Stomach (tissue), 9 donors: Measurements from ENCODE around the gene ZMYND8. TPM values are rescaled to one million over a fixed set of nuclear protein-coding genes. Genes with fewer than 3 reads are reported as not detected.

Experiments used
- DNase-seq, 2 donors: peaks; one replicate each; pipeline versions ENCODE4 v3.0.0 to v3.0.0-alpha.2; 2013 to 2019
- H3K27ac ChIP-seq, 5 donors: fragments of 200-600 bp in 4 of 5; sonication (generic) in 4 of 5; one replicate each; pipeline ENCODE4 v1.5.1; 2013 to 2019; ENCODE audit warnings: mild to moderate bottlenecking in 1 of 5, moderate library complexity in 1 of 5
- H3K27me3 ChIP-seq, 3 donors: fragments of 200-600 bp; sonication (generic); one replicate each; pipeline ENCODE4 v1.5.1; 2017 to 2019; ENCODE audit warnings: mixed run types in 1 of 3
- H3K36me3 ChIP-seq, 4 donors: fragments of 200-600 bp; sonication (generic); 1 replicate in 3 of 4; 2 replicates in 1 of 4; pipeline ENCODE4 v1.5.1; 2016 to 2019
- H3K4me1 ChIP-seq, 4 donors: fragments of 200-600 bp; sonication (generic); one replicate each; pipeline ENCODE4 v1.5.1; 2016 to 2019
- H3K4me3 ChIP-seq, 4 donors: fragments of 200-600 bp; sonication (generic) in 3 of 4; one replicate each; pipeline ENCODE4 v1.5.1; 2016 to 2019; ENCODE audit warnings: mild to moderate bottlenecking in 1 of 4
- H3K9me3 ChIP-seq, 4 donors: fragments of 200-600 bp; sonication (generic); one replicate each; pipeline ENCODE4 v1.5.1; 2016 to 2019
- EP300 ChIP-seq: sonication (generic); formaldehyde crosslinking; IDR thresholded peaks from one replicate; pipeline ENCODE4 v1.6.1; 2017; ENCODE audit warnings: antibody characterized with exemption
- POLR2A ChIP-seq, 4 donors: fragments of 450-650 bp; IDR thresholded peaks; one replicate each; pipeline ENCODE4 v1.6.1; 2016; ENCODE audit warnings: antibody characterized with exemption in 4 of 4, control low read depth in 2 of 4, mild to moderate bottlenecking in 1 of 4, moderate library complexity in 1 of 4
- POLR2AphosphoS5 ChIP-seq, 3 donors: sonication (generic); formaldehyde crosslinking; IDR thresholded peaks; one replicate each; pipeline ENCODE4 v1.6.1; 2016; ENCODE audit warnings: antibody characterized with exemption in 3 of 3
- WGBS, 5 donors: extraction: QIAGEN DNeasy Blood & Tissue Kit in 3 of 5; methylation state at CpG; one replicate each; pipeline versions ENCODE4 v1.1.5 to v1.1.7; 2013 to 2018; 5-methylcytosine and 5-hydroxymethylcytosine counted together
- intact Hi-C: fragments of 100-400 bp; cut with DNase I; formaldehyde crosslinking; loops from one replicate; pipeline ENCODE4 v1.15.1; 2023; ENCODE audit warnings: low total_unique reads
- polyA plus RNA-seq, 3 donors: library from polyadenylated mRNA; stranded (reverse); fragments of 200-250 nt; gene quantifications; one replicate each; pipeline ENCODE4 v1.2.3, GENCODE V29; 2013
- total RNA-seq, 5 donors: library from RNA; depleted of rRNA; stranded (reverse); fragments of >200 nt; gene quantifications; one replicate each; pipeline versions ENCODE4 v1.1.0 to v1.2.3, GENCODE V29; 2014 to 2016
- TF ChIP-seq, protein P1 (sequence below), 7 experiments: fragments of 450-650 bp in 4 of 7; fragments of 200-600 bp in 3 of 7; sonication (generic) in 3 of 7; IDR thresholded peaks; one replicate each; pipeline ENCODE4 v1.5.1; 2016 to 2019; ENCODE audit warnings: antibody characterized with exemption in 7 of 7, control low read depth in 2 of 7, mild to moderate bottlenecking in 1 of 7
- donor health status: healthy with polysubstance abuse.
- donor health status: Bipolar disorder and iron deficiency.
- donor health status: healthy.

Gene ZMYND8
- total and polyA plus RNA-seq, 8 donors: 9.2 to 82.6 (median 39.4) TPM

DNA sequence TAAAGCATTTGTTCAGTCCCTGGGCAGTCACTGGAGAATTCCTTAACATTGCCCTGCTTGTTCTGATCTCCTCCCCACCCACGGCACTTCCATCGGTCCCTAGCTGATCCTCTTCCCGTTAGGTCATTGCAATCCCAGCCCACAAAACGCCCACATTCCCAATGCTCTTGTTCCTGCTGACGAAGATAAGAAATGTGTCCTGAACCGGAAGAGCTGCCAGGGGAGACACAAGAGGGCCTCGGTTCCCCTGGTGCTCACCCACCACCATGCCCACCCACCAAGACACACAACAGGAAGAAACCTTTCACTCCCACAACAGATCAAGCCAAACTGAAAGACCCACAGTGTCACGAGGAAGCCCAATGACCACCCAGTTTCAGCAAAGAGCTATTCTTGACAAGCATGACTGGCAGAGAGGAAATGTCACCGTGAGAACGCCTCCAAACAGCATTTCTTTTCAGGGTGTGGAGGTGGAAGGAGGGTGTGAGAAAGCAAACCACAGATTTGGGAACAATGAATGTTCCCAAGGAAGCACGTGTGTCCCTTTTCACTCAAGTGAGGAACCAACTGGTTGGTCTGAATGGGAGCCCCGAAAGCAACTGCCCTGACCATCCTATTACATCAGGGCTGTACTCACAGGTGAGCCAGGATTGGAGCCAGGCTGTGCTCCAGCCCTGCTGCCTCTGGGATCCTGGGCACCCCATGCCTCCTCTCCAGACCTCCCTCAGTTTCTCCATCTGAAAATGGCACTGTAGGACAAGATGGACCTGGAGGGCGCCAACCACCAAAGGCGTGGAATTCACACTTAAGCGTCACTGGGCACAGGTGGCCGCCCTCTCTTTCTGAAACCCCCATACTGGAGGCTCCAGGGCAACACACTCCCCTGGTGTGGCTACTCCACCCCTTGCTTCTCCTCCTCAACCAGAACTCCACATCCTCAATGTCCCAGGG is 97.5 kb downstream of the ZMYND8 start:
- no peaks in the 10 kb centered on the region for H3K9me3 ChIP-seq
- peaks cover 27 to 63% (median 43%) of the 10 kb centered on the region in 4 donors for H3K4me1 ChIP-seq
- no peak for TF ChIP-seq POLR2A (IDR thresholded peaks at IDR 0.05)
- H3K27ac ChIP-seq: peak overlapping the region; percentile 22 to 64 (median 56)
- H3K36me3 ChIP-seq: peaks cover 19 to 77% (median 64%) of the 10 kb centered on the region in 4 donors
- H3K27me3 ChIP-seq: no peaks in the 10 kb centered on the region
- H3K4me3 ChIP-seq: no peak overlapping the region
- WGBS, 5 donors: 43 to 54% (median 46%) methylated on average over 16 of the region's 16 CpGs
- intact Hi-C loops: no loop called here
- peak in 1 of 2 donors; percentile 36 for DNase-seq

DNA sequence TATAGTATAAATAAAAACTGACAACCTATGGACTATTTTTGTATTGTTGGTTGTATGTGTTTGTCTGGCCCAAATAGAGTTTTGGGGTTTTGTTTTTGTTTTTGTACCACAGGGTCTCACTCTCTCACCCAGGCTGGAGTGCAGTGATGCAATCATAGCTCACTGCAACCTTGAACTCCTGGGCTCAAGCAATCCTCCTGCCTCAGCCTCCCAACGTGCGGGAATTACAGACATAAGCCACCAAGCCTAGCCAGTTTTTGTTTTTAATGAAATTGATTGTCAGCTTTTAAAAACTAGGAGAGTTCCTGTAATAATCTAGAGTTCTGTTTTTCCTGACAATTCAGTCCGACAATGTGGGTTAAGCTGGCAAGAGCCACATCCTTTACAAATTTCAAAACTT is 98.7 kb downstream of the ZMYND8 start:
- H3K36me3 ChIP-seq: peaks cover 19 to 78% (median 59%) of the 10 kb centered on the region in 4 donors
- H3K27me3 ChIP-seq: no peaks in the 10 kb centered on the region
- peak overlapping the region in 2 of 5 donors; percentile 56 to 64 for H3K27ac ChIP-seq
- H3K9me3 ChIP-seq: no peaks in the 10 kb centered on the region
- no peak for DNase-seq
- H3K4me3 ChIP-seq: no peak overlapping the region
- TF ChIP-seq, protein P1, sequence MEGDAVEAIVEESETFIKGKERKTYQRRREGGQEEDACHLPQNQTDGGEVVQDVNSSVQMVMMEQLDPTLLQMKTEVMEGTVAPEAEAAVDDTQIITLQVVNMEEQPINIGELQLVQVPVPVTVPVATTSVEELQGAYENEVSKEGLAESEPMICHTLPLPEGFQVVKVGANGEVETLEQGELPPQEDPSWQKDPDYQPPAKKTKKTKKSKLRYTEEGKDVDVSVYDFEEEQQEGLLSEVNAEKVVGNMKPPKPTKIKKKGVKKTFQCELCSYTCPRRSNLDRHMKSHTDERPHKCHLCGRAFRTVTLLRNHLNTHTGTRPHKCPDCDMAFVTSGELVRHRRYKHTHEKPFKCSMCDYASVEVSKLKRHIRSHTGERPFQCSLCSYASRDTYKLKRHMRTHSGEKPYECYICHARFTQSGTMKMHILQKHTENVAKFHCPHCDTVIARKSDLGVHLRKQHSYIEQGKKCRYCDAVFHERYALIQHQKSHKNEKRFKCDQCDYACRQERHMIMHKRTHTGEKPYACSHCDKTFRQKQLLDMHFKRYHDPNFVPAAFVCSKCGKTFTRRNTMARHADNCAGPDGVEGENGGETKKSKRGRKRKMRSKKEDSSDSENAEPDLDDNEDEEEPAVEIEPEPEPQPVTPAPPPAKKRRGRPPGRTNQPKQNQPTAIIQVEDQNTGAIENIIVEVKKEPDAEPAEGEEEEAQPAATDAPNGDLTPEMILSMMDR (IDR thresholded peaks at IDR 0.05): no peak
- TF ChIP-seq EP300 (no peak), POLR2A (IDR thresholded peaks at IDR 0.05) (no peak), POLR2AphosphoS5 (IDR thresholded peaks at IDR 0.05) (no peak)
- WGBS, 5 donors: 88 to 94% (median 92%) methylated on average over 3 of the region's 3 CpGs
- intact Hi-C loops: no loop called here
- H3K4me1 ChIP-seq: peaks cover 38 to 63% (median 45%) of the 10 kb centered on the region in 4 donors

DNA sequence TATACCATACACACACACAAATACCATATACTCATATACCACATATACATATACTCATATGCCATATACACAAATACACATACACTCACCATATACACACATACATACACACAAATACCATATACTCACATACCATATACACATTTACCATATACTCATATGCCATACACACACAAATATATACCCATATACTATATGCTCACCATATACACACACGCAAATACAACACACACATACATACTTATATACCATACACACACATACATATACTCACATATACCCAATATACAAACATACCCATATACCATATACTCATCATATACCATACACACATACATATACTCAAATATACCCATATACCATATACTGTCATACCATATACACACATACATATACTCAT is 99.2 kb downstream of the ZMYND8 start:
- Histone ChIP-seq H3K9me3 (no peaks in the 10 kb centered on the region), H3K4me3 (no peak overlapping the region), H3K27me3 (no peaks in the 10 kb centered on the region), H3K36me3 (peaks cover 19 to 76% (median 54%) of the 10 kb centered on the region in 4 donors), H3K27ac (peak overlapping the region in 2 of 5 donors; percentile 37 to 59), H3K4me1 (peaks cover 42 to 63% (median 48%) of the 10 kb centered on the region in 4 donors)
- WGBS, 5 donors: 92 to 100% (median 95%) methylated on average over 1 of the region's 1 CpG
- DNase-seq: no peak
- TF ChIP-seq, protein P1 (IDR thresholded peaks at IDR 0.05): no peak
- TF ChIP-seq POLR2AphosphoS5 (IDR thresholded peaks at IDR 0.05): no peak
- TF ChIP-seq POLR2A (IDR thresholded peaks at IDR 0.05): no peak
- no peak for TF ChIP-seq EP300
- intact Hi-C loops: no loop called here

DNA sequence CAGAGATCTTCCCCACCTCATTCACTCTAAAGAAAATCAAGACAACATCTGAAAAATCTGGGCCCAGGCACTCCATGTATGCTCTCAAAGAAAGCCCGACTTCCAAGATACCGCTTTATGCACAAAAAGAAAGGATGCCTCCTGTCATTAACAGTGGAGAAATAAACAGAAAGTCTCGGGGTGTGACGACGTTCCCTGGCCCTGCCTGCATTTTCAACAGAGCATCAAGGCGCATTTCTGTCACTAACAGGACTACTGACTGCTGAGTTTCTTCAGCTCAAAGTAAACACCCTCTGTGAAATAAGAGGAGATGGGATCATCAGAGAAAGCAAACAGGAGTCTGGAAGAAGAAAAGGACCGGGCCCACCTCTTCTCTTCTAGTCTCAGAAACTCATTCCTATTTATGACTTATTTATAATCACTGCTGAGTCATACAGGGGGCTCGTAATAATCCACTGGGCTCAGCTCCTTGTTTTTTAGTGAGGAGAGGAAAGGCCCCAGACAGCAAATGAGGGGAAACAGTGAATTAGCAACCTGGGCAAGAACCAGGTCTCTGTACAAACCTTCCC is 99.7 kb downstream of the ZMYND8 start:
- Histone ChIP-seq H3K27me3 (no peaks in the 10 kb centered on the region), H3K4me1 (peaks cover 42 to 66% (median 52%) of the 10 kb centered on the region in 4 donors), H3K36me3 (peaks cover 17 to 72% (median 51%) of the 10 kb centered on the region in 4 donors), H3K9me3 (no peaks in the 10 kb centered on the region), H3K27ac (peak overlapping the region in 3 of 5 donors; percentile 16 to 59 (median 37)), H3K4me3 (no peak overlapping the region)
- DNase-seq: no peak
- TF ChIP-seq, protein P1 (IDR thresholded peaks at IDR 0.05): no peak
- TF ChIP-seq EP300: no peak
- no peak for TF ChIP-seq POLR2A (IDR thresholded peaks at IDR 0.05)
- TF ChIP-seq POLR2AphosphoS5 (IDR thresholded peaks at IDR 0.05): no peak
- WGBS, 5 donors: 62 to 84% (median 74%) methylated on average over 8 of the region's 8 CpGs
- intact Hi-C loops: no loop called here
